GM10248 (cell line): ENCODE data around the gene PANK4.

Experiments
- CTCF ChIA-PET: fragments of 300-600 bp; sonication (Branson Sonifier 250); formaldehyde crosslinking; extraction: SDS; loops from one replicate; lab custom pipeline; 2021; ENCODE audit warnings: antibody characterized with exemption; lab: Yijun Ruan, JAX
- POLR2A ChIA-PET: fragments of 350-650 bp; sonication (Branson Sonifier 250); formaldehyde crosslinking; extraction: SDS; loops from one replicate; lab custom pipeline; 2020; ENCODE audit warnings: antibody characterized with exemption; lab: Yijun Ruan, JAX
- DNase-seq: peaks from one replicate; pipeline ENCODE4 v3.0.0; 2012; ENCODE audit errors: extremely low spot score
- TF ChIP-seq, protein P1 (sequence below): IDR thresholded peaks from 2 replicates; pipeline ENCODE4 v1.5.1; 2012; ENCODE audit warnings: mild to moderate bottlenecking, low read depth; ENCODE audit errors: extremely low read depth, missing control alignments, control extremely low read depth

Gene PANK4

DNA sequence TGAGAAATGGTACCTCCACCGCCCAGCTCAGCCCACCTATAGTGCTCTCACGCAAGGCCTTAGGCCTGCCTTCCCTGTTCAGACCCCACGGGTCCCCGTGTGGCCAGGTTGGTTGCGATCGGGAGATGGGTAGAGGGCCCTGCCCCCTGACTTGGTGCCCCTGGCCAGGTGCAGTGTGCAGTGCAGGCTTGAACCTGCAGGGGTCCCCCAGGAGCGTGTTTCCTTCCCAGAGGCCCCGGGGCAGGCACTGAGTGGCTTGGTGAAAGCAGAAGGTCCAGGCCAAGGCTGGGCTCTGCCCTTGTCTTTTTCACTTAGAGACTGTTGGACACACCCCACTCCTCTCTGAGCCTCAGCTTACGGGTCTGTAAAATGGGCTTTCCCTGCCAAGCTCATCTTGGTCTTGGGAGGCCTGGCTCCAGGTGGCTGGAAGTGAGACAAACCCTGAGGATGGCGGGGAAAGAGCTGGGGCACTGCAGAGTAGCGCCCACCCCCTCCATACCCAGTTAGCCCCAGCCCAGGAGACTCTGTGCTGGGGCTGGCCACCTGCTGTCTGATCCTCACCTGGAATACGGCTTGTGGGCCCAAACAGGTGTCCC is 13.0 kb upstream of the PANK4 start:
- ChIA-PET CTCF (interaction anchor here (0.7 to 2.1 kb wide), 4 partner anchors 8 to 21 kb away, joined by 3 to 9 read pairs (median 3); partner anchors contain the start of gene HES5), POLR2A (no interaction called here)
- DNase-seq, result no peak
- TF ChIP-seq, protein P1, sequence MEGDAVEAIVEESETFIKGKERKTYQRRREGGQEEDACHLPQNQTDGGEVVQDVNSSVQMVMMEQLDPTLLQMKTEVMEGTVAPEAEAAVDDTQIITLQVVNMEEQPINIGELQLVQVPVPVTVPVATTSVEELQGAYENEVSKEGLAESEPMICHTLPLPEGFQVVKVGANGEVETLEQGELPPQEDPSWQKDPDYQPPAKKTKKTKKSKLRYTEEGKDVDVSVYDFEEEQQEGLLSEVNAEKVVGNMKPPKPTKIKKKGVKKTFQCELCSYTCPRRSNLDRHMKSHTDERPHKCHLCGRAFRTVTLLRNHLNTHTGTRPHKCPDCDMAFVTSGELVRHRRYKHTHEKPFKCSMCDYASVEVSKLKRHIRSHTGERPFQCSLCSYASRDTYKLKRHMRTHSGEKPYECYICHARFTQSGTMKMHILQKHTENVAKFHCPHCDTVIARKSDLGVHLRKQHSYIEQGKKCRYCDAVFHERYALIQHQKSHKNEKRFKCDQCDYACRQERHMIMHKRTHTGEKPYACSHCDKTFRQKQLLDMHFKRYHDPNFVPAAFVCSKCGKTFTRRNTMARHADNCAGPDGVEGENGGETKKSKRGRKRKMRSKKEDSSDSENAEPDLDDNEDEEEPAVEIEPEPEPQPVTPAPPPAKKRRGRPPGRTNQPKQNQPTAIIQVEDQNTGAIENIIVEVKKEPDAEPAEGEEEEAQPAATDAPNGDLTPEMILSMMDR, result peak; percentile 29

GRCh38 chr1:2538872-2539271 is 12.5 kb upstream of the PANK4 start:
- CTCF ChIA-PET, result interaction anchor here (0.7 to 2.1 kb wide), 2 partner anchors 9 to 10 kb away, joined by 3 to 9 read pairs; partner anchors contain the start of gene HES5

GRCh38 chr1:2538376-2538775 is 12.0 kb upstream of the PANK4 start:
- DNase-seq, result no peak
- TF ChIP-seq, protein P1, result no peak
- ChIA-PET POLR2A (no interaction called here), CTCF (interaction anchor here (0.7 to 2.1 kb wide), 2 partner anchors 9 kb away, joined by 3 to 9 read pairs; partner anchors contain the start of gene HES5)

More at GRCh38 chr1:2538872-2539271, 12.5 kb upstream of the PANK4 start:
- DNase-seq, result no peak
- POLR2A ChIA-PET, result no interaction called here
- TF ChIP-seq, protein P1, result no peak

DNA sequence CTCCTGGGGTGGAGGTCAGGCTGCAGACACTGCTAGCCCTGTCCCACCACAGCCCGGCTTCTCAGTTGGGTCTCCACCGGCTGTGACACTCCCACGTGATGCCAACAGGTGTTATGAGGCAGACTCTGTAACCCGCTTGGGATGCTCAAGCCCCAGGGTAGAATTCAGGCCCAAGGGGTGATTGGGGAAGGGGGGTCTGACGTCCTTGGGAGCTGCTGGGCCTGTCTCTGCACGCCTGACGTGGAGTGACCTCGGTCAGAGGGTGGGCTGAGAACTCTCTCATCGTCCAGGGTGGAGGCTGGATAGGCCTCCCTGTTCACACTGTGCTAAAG is 11.4 kb upstream of the PANK4 start:
- DNase-seq, result no peak
- CTCF ChIA-PET, result no interaction called here
- POLR2A ChIA-PET, result no interaction called here

DNA sequence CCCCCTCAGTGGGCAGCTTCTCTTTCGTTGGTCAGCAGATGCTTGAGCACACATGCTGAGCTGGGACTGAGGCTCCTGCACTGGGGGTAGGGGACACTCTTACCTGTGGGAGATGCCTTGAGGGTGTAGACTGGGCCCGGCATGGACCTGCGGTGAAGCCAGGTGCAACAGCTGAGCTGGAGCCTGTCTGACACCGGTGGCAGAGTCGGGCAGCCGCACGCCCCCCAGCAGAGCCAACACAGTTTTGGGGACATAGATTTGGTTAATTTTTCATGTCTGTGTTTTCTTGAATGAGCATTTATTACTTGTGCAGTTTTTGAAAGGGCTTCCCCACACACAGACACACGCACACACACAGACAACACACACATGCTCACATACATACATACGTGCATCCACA is 9.6 kb upstream of the PANK4 start:
- ChIA-PET POLR2A (no interaction called here), CTCF (interaction anchor here (1.4 kb wide), 1 partner anchor 11 kb away, joined by 7 read pairs; no protein-coding TSS in a partner anchor)
- TF ChIP-seq, protein P1, result no peak
- no peak for DNase-seq

More for the DNA sequence above, 11.4 kb upstream of the PANK4 start:
- TF ChIP-seq, protein P1, result no peak

DNA sequence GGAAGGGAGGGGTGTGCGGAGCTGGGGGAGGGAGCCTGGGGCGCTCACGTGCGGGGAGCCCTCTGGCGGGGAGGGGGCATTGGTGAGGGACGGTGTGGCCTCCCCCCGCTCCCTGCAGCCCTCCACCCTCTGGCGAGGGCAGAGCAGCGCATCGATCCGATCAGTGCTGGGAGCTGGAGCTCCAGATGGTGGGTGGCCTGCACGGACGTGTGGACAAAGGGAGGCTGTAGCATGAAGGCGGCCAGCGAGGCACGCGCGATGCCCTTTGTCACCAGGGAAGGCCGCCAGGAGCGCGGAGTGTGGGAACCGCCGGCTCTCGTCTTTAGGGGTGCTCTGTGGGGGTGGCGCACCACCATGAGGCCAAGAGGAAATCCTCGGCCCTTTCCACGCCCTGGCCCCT is 9.1 kb upstream of the PANK4 start:
- TF ChIP-seq, protein P1, result no peak
- ChIA-PET CTCF (interaction anchor here (1.4 kb wide), 1 partner anchor 12 kb away, joined by 7 read pairs; no protein-coding TSS in a partner anchor), POLR2A (no interaction called here)
- DNase-seq, result no peak
